Kidney glomerular epithelial cell (primary cell): ENCODE results near the gene ZNF487.
"Not testable (repeated sequence)": the region's sequence is repeated elsewhere in the genome, so short reads cannot be mapped to it uniquely, and the experiment has no call there.

ENCODE experiments used
- DNase-seq: peaks from one replicate; lab custom pipeline; 2025; lab: John Stamatoyannopoulos, UW

ZNF487 gene

DNA sequence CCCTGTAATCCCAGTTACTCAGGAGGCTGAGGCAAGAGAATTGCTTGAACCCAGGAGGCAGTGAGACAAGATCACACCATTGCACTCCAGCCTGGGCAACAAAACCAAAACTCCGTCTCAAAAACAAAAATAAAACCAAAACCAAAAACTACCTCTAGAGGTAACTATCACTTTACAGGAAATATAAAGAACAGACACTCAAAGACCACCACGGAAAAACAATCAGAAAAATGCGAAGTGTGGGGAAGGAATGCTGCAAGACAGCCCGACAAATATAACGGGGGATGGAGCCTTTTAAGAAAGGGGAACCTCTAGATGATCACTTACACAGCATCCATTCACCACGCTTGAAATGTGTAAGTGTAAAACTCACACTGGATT lies 32.2 kb upstream of the ZNF487 start:
- DNase-seq = no peak

DNA sequence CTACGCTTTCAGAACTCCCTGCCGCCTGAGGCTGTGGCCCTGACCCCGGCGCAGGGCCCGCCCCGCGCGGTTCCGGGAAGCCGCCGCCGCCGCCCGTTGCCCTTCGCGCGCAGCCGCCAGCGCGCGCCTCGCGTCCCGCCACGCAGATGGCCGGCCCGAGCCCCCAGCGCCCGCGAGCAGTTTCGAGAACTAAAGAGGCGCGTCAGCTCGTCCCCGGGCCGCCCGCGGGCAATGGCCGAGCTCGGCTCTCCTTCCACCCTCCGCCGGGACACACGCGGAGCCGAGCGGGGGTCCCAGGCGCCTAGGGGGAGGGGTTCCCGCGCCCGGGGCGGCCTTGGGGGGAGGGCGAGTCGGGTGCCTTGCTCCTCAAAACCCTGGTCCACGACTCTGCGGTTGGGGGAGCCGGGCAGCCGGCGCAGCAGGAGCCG lies 29.7 kb upstream of the ZNF487 start:
- no peak for DNase-seq

- DNase-seq = peak; percentile 87
These were observed 29.2 kb upstream of the ZNF487 start for GRCh38 chr10:43407576-43408330.

DNA sequence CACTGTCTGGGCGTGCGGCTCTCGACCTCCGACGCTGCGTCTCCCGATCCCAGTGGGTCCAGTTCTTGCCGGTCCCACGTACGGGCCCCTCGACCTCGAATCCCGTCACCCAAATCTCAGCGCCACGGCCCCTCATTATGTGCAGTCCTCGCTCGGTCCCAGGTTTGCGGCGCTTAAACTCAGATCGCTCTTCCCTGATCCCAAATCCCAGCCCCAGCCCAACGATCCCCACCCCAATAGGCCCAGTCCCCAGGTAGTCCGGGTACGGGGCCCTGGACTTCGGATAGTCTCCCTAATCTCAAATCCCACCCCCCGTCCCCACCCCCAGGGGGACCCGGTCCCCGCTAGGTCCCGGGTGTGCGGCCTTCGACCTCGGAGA lies 28.6 kb upstream of the ZNF487 start:
- no peak for DNase-seq

GRCh38 chr10:43408710-43409384 lies 28.1 kb upstream of the ZNF487 start, which contains the start of gene HNRNPF:
Gene HNRNPF (minus strand): TSS chr10:43409186. CDS start chr10:43387884, 21,302 bp downstream.
- DNase-seq = peak; percentile 80

DNA sequence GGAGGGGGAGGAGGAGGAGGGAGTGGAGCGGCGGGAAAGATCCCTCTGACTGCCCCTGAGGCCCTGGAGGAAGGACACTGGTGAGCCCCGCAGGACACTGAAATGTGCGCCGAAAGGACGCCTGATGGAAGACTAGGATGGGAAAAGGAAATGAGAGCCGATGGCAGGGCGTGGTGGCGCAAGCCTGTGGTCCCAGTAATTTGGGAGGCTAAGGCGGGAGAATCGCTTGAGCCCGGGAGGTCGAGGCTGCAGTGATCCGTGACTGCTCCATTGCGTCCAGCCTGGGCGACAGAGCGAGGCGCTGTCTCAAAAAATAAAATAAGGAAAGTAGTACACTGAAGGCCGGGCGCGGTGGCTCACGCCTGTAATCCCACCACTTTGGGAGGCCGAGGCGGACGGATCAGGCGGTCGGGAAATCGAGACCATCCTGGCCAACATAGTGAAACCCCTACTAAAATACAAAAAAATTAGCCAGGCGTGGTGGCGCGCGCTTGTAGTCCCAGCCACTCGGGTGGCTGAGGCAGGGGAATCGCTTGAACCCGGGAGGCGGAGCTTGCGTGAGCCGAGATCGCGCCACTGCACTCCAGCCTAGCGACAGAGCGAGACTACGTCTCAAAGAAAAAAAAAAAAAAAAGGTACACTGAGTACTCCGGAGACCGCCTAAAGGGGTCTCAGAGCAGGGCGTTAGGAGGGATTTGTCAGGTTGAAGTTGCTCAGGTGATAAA lies 27.4 kb upstream of the ZNF487 start:
- no peak for DNase-seq

DNA sequence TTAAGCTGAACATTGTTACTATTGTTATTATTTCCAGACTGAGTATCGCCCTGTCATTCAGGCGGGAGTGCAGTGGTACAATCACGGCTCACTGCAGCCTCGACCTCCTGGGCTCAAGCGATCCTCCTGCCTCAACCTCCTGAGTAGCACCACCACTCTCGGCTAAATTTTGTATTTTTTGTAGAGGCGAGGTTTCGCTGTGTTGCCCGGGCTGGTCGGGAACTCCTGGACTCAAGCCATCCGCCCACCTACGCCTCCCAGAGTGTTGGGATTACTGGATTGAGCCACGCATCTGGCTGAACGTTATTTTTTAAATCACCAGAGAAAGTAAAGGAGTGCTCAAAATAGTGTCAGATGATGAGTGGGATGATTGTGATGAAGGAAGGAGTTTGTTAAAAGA lies 26.6 kb upstream of the ZNF487 start:
- DNase-seq = no peak

DNA sequence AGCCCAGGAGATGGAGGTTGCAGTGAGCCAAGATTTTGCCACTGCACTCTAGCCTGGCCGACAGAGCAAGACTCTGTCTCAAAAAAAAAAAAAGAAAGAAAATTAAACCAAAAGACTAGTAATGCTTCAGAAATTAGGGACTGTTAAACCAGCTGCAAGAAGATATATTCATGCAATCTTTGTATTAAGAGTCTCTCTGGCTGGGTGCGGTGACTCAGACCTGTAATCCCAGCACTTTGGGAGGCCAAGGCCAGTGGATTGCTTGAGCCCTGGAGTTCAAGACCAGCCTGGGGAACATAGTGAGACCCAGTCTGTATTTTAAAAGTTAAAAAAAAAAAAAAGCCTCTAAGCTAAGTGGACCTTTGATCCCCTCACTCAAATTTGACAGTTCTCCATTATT lies 25.4 kb upstream of the ZNF487 start:
- DNase-seq = no peak

DNA sequence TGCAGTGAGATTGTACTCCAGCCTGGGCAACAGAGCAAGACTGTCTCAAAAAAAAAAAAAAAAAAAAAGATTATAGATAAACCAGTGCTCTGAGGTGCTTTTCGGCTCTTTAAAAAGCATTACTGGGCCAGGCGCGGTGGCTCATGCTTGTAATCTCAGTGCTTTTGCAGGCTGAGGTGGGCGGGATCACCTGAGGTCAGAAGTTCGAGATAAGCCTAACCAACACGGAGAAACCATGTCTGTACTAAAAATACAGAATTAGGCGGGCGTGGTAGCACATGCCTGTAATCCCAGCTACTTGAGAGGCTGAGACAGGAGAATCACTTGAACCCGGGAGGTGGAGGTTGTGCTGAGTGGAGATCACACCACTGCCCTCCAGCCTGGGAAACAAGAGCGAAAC lies 21.4 kb upstream of the ZNF487 start:
- DNase-seq = no peak

DNA sequence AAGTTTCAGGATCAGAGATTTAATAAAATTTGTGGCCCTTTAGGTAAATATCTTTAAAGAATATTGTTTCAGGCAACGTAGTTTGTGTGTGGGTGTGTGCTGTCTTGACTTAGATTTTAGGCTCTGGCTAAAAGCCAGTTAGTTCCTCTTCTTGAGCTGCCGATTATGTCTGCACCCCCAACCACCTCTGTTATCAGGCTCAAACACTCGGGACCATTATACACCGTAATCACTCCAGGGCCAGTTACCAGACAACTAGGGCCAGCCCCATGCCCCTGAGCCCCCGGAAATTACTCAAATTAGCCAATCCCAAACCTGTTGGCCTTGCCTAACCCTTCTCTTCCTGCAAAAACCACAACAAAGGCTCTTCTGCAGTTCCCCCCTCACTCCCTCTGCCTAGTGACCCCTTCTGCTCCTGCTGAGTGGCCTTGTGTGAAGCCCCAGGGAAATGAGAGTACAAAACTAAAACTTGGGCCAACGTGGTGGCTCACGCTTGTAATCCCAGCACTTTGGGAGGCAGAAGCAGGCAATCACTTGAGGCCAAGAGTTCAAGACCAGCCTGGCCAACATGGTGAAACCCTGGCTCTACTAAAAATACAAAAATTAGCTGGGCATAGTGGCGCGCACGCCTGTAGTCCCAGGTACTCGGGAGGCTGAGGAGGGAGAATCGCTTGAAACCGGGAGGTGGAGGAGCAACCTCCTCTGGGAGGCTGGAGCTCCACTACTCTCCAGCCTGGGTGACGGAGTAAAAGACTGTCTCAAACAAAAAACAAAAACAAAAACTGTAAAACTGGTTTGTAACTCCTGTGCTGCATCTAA lies 18.8 kb upstream of the ZNF487 start:
- DNase-seq = no peak

DNA sequence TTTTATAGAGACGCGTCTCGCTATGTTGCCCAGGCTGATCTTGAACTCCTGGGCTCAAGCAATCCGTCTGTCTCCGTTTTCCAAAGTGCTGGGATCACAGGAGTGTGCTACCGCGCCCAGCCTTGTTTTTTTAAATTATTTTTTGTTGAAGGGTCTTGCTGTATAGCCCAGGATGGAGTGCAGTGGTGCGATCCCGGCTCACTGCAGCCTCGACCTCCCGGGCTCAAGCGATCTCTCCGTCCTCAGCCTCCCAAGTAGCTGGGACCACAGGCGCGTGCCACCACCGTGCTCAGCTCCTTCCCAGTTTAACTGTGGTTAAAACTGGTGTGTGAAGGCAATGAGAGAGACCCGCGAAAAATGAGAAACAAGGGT lies 16.9 kb upstream of the ZNF487 start:
- DNase-seq = no peak

DNA sequence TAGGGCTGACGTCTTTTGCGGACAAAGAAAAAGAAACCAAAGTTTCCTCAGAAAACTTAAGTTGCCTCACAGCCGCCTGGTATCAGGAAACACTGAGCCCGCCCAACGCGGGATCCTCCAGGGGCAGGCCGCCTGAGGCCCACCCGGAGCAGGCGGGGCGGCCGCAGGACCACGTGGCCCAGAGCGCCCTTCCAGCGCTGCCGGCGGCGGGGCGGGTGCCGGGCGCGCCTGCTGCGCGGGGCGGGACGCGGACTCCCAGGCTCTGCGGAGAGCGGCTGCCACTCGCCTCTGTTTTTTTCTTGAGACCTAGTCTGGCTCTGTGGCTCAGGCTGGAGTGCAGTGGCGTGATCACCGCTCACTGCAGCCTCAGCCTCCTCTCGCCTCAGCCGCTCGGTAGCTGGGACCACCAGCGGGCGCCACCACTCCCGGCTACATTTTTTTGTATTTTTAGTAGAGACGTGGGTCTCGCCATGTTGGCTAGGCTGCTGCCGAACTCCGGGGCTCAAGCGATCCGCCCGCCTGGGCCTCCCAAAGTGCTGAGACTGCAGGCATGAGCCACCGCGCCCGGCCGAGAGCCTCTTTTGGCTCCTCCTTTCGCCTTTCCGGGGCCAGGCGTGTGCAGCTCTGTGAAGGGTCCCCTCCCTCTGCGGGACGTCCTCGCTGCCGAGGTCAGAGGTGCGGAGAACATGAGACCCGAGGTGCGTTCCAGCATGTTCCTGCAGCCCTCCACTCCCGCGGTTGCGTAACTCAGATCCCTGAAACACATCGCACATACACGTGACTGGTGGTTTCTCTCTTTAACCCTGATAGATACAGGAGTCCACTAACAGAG lies 16.3 kb upstream of the ZNF487 start:
- DNase-seq = peak; percentile 45

DNA sequence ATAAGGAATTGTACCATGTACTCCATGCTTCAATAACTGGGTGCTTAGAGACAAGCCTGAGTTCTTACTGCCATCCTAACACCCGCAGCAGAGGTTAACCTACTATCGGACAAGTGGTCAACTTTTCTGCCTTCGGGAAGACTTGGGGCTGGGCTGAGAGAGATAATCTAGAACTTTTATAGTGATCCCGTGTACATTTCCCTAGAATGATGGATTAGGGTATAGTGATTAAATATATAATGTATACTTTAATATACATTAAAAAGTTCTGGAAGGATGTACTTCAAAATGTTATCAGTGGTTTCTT lies 15.8 kb upstream of the ZNF487 start:
- DNase-seq = no peak

DNA sequence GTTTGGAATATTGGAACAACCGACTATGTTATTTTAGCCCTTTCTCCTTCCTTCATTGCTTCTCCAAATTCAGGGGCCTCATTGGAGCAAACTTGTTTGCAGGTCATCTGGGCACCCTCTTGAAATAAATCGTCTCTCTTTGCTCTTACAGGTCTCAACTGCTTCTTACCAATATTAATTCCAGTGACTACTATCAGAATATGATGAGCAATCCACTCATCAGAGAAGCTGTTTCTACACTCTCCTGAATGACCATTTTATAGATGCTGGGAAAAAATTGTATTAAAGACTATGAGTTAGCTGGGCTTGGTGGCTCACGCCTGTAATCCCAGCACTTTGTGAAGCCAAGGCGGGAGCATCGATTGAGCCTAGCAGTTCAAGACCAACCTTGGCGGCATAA lies 15.4 kb upstream of the ZNF487 start:
- no peak for DNase-seq

GRCh38 chr10:43421944-43422343 lies 15.0 kb upstream of the ZNF487 start:
- DNase-seq = not testable (repeated sequence)

- DNase-seq = no peak
These were observed 12.5 kb upstream of the ZNF487 start for GRCh38 chr10:43424416-43424815.

- not testable (repeated sequence) for DNase-seq
These were observed 10.4 kb upstream of the ZNF487 start for GRCh38 chr10:43426476-43426875.

DNA sequence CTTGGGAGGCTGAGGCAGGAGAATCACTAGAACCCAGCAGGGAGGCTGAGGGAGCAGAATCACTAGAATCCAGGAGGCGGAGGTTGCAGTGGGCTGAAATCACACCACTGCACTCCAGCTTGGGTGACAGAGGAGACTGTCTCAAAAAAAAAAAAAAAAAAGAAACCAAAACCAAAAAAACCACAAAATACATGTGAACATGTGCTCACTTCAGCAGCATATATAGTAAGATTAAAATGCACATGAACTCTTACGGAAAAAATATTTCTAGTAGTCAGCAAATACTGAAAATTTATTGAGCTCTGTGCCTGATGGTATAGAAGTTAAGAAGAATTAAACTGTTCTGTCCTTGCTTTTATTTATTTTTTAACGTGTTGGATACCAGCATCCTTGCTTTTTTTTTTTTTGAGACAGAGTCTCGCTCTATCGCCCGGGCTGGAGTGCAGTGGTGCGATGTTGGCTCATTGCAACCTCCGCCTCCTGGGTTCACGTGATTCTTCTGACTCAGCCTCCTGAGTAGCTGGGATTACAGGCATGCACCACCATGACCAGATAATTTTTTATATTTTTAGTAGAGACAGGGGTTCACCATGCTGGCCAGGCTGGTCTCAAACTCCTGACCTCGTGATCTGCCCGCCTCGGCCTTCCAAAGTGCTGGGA lies 9.6 kb upstream of the ZNF487 start:
- no peak for DNase-seq

DNA sequence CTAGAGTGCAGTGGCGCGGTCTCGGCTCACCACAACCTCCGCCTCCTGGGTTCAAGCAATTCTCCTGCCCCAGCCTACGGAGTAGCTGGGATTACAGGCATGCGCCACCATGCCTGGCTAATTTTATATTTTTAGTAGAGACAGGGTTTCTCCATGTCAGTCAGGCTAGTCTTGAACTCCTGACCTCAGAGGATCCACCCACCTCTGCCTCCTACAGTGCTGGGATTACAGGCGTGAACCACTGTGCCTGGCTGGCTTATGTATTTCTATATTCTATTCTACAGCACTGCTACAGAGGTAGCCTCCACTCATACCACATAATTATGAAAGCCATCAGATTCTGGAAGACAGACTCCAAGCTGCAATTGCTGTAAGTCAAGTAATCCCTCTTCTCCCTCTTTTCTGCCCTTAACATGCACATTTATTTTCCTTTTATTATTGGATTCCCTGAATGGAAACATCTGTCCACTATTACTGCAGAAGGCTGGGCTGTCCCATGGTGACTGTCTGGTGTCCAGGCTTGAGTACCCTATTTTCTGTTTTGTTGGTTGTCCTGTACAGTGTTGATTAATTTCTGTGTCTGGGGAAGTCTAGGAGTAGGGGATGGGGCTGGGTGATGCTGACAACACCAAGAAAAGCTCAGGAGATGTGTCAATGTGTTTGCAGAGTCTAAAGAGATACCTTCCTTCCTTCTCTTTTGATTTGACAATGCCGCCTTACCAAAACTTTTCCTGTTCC lies 5.8 kb upstream of the ZNF487 start:
- no peak for DNase-seq

DNA sequence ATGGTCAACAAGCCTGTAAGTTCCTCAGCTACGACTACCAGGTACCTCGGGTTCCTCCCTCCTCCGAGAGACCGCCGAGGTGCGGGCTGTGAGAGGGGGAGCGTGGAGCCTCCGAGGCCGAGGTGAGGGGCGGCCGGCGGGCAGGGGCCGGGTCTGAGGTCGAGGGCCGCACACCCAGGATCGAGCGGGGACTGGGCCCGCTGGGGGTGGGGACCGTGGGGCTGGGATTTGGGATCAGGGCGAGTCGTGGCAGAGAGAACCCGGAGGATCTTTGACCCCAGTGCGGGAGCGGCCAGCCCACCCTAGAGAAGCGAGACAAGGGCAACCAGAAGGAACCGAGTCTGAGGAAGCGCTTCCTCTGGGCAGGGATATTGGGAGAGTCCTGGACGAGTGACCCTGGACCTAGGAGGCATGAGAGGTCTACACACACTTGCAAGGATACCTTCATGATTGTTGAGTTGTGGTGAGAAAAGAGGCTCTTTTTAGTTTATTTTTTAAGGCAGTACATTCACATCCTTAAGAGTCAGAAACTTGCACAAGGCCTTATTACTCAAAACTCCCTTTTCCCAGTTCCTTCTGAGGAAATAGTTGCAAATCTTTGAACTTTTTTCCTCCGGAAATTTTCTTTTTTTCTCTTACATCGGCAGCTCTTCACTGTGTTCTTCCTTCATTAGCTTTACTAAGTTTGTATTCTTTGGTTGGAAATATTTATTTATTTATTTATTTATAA lies 395 bp downstream of the ZNF487 start:
- DNase-seq = no peak
